ENCODE measurements around the gene SEC22C. TPM values are rescaled to one million over a fixed set of nuclear protein-coding genes. Genes with fewer than 3 reads are reported as not detected.

SEC22C gene
- total and polyA plus RNA-seq, 2 experiments from 2014 or later: 21.9 to 48.3 TPM

- Histone ChIP-seq H3K36me3 (ENCODE audit: insufficient read depth) (no peaks in the 10 kb centered on the region), H3K27ac (ENCODE audit: low read depth) (no peak overlapping the region), H3K27me3 (ENCODE audit: insufficient read depth) (peaks cover 45% of the 10 kb centered on the region), H3K4me2 (no peak overlapping the region), H3F3A (replicated peaks; ENCODE audit: low read depth) (no peaks in the 10 kb centered on the region), H2AFZ (no peak overlapping the region), H4K20me1 (replicated peaks; ENCODE audit: insufficient read depth) (no peaks in the 10 kb centered on the region), H3K4me1 (ENCODE audit: insufficient read depth) (peaks cover 6% of the 10 kb centered on the region; the same call in 1 of the 2 replicates), H3K79me2 (replicated peaks; ENCODE audit: insufficient read depth) (no peaks in the 10 kb centered on the region), H3K4me3 (no peak overlapping the region), H3K9me2 (ENCODE audit: insufficient read depth) (no peaks in the 10 kb centered on the region)
- H3K9me3 Mint-ChIP-seq: no peaks in the 10 kb centered on the region; the same call in 2 of the 3 replicates
- H3K36me3 Mint-ChIP-seq (ENCODE audit: low read depth): no peaks in the 10 kb centered on the region; the same call in 2 of the 3 replicates
- H3K27me3 Mint-ChIP-seq (ENCODE audit: insufficient read depth, low read depth, poor library complexity): peaks cover 32% of the 10 kb centered on the region
- peaks cover 30% of the 10 kb centered on the region for H3K4me1 Mint-ChIP-seq
- TF ChIP-seq EZH2phosphoT487 (IDR thresholded peaks at IDR 0.05; ENCODE audit: unreplicated experiment) (no peak), CREB1 (CRISPR knock-in tag; IDR thresholded peaks at IDR 0.05; ENCODE audit: low read depth) (no peak), ZNF331 (CRISPR knock-in tag; IDR thresholded peaks at IDR 0.05; ENCODE audit: low read depth) (no peak), EZH2 (IDR thresholded peaks at IDR 0.05; ENCODE audit: low read depth, unreplicated experiment) (no peak), REST (IDR thresholded peaks at IDR 0.05; ENCODE audit: unreplicated experiment) (no peak), ZNF462 (CRISPR knock-in tag; IDR thresholded peaks at IDR 0.05) (no peak), CTCF (conservative IDR thresholded peaks at IDR 0.05; ENCODE audit: low read depth in 2 of 2) (no peak), JUNB (IDR thresholded peaks at IDR 0.05; ENCODE audit: unreplicated experiment) (no peak), ZNF114 (CRISPR knock-in tag; IDR thresholded peaks at IDR 0.05) (no peak)
- no peak overlapping the region for H3K4me3 Mint-ChIP-seq
- no peak overlapping the region for H3K27ac Mint-ChIP-seq
- no peak for ATAC-seq
- no peak for DNase-seq (ENCODE audit: low spot score)
Observed at GRCh38 chr3:42498034-42498433, 83.7 kb downstream of the SEC22C start.

Measured in GM23338 (cell line).